DND-41 (cell line): ENCODE results near the gene IMP4.

Experiments used
- ATAC-seq: fragments of 200-7000 bp; cut with Tn5 transposase; 3 replicates; pipeline ENCODE4 v1.9.1; 2021; ENCODE audit warnings: low read depth; ENCODE audit not compliant: insufficient read depth
- DNase-seq: peaks from one replicate; pipeline ENCODE4 v3.0.0-alpha.2; 2020
- H2AFZ ChIP-seq: 2 replicates; pipeline ENCODE4 v1.6.0; 2012; ENCODE audit warnings: low read depth, low read length
- H3K27ac ChIP-seq: 2 replicates; pipeline ENCODE4 v1.5.1; 2012; ENCODE audit warnings: low read length, inconsistent platforms
- H3K27me3 ChIP-seq: fragments of 200-600 bp; sonication (generic); 2 replicates; pipeline ENCODE4 v1.6.0; 2012; ENCODE audit warnings: low read length, mild to moderate bottlenecking, inconsistent platforms; ENCODE audit not compliant: insufficient read depth, poor library complexity
- H3K36me3 ChIP-seq: 2 replicates; pipeline ENCODE4 v1.5.1; 2012; ENCODE audit warnings: low read length, inconsistent platforms; ENCODE audit not compliant: insufficient read depth
- H3K4me1 ChIP-seq: 2 replicates; pipeline ENCODE4 v1.5.1; 2012; ENCODE audit warnings: mild to moderate bottlenecking, low read length; ENCODE audit not compliant: insufficient read depth
- H3K4me2 ChIP-seq: 2 replicates; pipeline ENCODE4 v1.6.0; 2012; ENCODE audit warnings: mild to moderate bottlenecking, moderate library complexity, low read length, inconsistent platforms; ENCODE audit not compliant: insufficient read depth
- H3K4me3 ChIP-seq, 2 experiments: fragments of 200-600 bp in 1 of 2; shearing (Covaris generic) in 1 of 2; 2 replicates each; pipeline ENCODE4 v1.5.1; 2012 to 2016; ENCODE audit warnings: inconsistent platforms in 2 of 2, low read length in 2 of 2, mild to moderate bottlenecking in 2 of 2, low read depth in 1 of 2, moderate library complexity in 1 of 2
- H3K79me2 ChIP-seq: 2 replicates; pipeline ENCODE4 v1.6.0; 2012; ENCODE audit warnings: low read length, inconsistent platforms; ENCODE audit not compliant: insufficient read depth
- H3K9ac ChIP-seq: 2 replicates; pipeline ENCODE4 v1.6.0; 2012; ENCODE audit warnings: low read depth, mild to moderate bottlenecking, inconsistent platforms, low read length, moderate library complexity
- H3K9me3 ChIP-seq: 2 replicates; pipeline ENCODE4 v1.5.1; 2012; ENCODE audit warnings: low read length, moderate library complexity, mild to moderate bottlenecking, inconsistent platforms; ENCODE audit not compliant: insufficient read depth, severe bottlenecking
- H4K20me1 ChIP-seq: 2 replicates; pipeline ENCODE4 v1.6.0; 2012; ENCODE audit warnings: low read length; ENCODE audit not compliant: insufficient read depth
- EZH2 ChIP-seq: IDR thresholded peaks from 3 replicates; pipeline ENCODE4 v1.6.1; 2012; ENCODE audit warnings: borderline replicate concordance, low read depth, mild to moderate bottlenecking, moderate library complexity, low read length, inconsistent platforms; ENCODE audit not compliant: severe bottlenecking
- TF ChIP-seq, protein P1 (sequence below): IDR thresholded peaks from 2 replicates; pipeline ENCODE4 v1.5.1; 2012; ENCODE audit warnings: borderline replicate concordance, low read length, moderate library complexity, mild to moderate bottlenecking; ENCODE audit not compliant: poor library complexity, severe bottlenecking; ENCODE audit errors: extremely low read depth

IMP4 gene

GRCh38 chr2:130380096-130380934, 37.6 kb downstream of the IMP4 start:
- Histone ChIP-seq H3K27me3 (no peaks in the 10 kb centered on the region), H3K9ac (no peak overlapping the region), H3K4me3 (no peak overlapping the region), H3K79me2 (no peaks in the 10 kb centered on the region), H3K4me1 (peaks cover 9% of the 10 kb centered on the region), H4K20me1 (no peaks in the 10 kb centered on the region), H2AFZ (no peak overlapping the region), H3K9me3 (no peaks in the 10 kb centered on the region), H3K4me2 (no peak overlapping the region), H3K27ac (no peak overlapping the region), H3K36me3 (no peaks in the 10 kb centered on the region)
- ATAC-seq (peak; percentile 98), DNase-seq (peak; percentile 64)
- TF ChIP-seq, protein P1, sequence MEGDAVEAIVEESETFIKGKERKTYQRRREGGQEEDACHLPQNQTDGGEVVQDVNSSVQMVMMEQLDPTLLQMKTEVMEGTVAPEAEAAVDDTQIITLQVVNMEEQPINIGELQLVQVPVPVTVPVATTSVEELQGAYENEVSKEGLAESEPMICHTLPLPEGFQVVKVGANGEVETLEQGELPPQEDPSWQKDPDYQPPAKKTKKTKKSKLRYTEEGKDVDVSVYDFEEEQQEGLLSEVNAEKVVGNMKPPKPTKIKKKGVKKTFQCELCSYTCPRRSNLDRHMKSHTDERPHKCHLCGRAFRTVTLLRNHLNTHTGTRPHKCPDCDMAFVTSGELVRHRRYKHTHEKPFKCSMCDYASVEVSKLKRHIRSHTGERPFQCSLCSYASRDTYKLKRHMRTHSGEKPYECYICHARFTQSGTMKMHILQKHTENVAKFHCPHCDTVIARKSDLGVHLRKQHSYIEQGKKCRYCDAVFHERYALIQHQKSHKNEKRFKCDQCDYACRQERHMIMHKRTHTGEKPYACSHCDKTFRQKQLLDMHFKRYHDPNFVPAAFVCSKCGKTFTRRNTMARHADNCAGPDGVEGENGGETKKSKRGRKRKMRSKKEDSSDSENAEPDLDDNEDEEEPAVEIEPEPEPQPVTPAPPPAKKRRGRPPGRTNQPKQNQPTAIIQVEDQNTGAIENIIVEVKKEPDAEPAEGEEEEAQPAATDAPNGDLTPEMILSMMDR: no peak
- TF ChIP-seq EZH2: no peak

DNA sequence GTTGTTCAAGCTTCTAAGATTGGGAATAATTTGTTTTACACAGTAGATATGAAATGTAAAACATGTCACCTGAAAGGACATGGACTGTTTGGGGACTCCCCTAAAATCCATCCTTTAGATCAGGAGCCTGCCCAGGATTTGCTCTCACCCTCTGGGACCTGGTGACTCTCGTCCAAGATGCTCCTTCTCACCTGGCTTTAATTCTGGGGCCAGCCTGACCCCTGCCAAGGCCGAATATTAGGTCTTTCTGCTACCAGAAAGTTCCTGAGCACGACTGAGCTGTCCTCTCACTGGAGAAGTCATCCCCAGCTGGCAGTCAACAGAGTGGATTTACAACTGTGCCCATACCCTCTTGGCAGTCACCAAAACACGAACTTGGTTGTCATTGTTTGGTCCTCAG, 38.4 kb downstream of the IMP4 start:
- ATAC-seq (no peak), DNase-seq (no peak)
- no peak overlapping the region for H3K4me3 ChIP-seq
- H2AFZ ChIP-seq: no peak overlapping the region
- H3K36me3 ChIP-seq: no peaks in the 10 kb centered on the region
- no peak overlapping the region for H3K27ac ChIP-seq
- no peak for TF ChIP-seq EZH2
- TF ChIP-seq, protein P1: no peak
- peaks cover 9% of the 10 kb centered on the region for H3K4me1 ChIP-seq
- H3K79me2 ChIP-seq: no peaks in the 10 kb centered on the region
- no peaks in the 10 kb centered on the region for H3K9me3 ChIP-seq
- H3K27me3 ChIP-seq: no peaks in the 10 kb centered on the region
- H4K20me1 ChIP-seq: no peaks in the 10 kb centered on the region
- no peak overlapping the region for H3K9ac ChIP-seq
- H3K4me2 ChIP-seq: no peak overlapping the region

- no peak for ATAC-seq
- Histone ChIP-seq H3K27me3 (no peaks in the 10 kb centered on the region), H4K20me1 (no peaks in the 10 kb centered on the region), H2AFZ (no peak overlapping the region), H3K4me2 (no peak overlapping the region), H3K79me2 (no peaks in the 10 kb centered on the region), H3K27ac (no peak overlapping the region), H3K9ac (no peak overlapping the region), H3K4me1 (peaks cover 9% of the 10 kb centered on the region), H3K36me3 (no peaks in the 10 kb centered on the region), H3K4me3 (no peak overlapping the region), H3K9me3 (no peaks in the 10 kb centered on the region)
- no peak for DNase-seq
- TF ChIP-seq, protein P1: no peak
- no peak for TF ChIP-seq EZH2
Observed at GRCh38 chr2:130381619-130382018, 38.9 kb downstream of the IMP4 start.
